AG10803 (cell line): ENCODE data around the gene NUDT4B.
"Not testable (repeated sequence)": the region's sequence is repeated elsewhere in the genome, so short reads cannot be mapped to it uniquely, and the experiment has no call there.

ENCODE experiments used
- DNase-seq: peaks from one replicate; pipeline ENCODE4 v3.0.0; 2010; ENCODE audit warnings: low read depth
- H3K4me3 ChIP-seq: 2 replicates; pipeline ENCODE4 v1.5.1; 2011; ENCODE audit warnings: mild to moderate bottlenecking, low read length, control low read depth

NUDT4B gene

DNA sequence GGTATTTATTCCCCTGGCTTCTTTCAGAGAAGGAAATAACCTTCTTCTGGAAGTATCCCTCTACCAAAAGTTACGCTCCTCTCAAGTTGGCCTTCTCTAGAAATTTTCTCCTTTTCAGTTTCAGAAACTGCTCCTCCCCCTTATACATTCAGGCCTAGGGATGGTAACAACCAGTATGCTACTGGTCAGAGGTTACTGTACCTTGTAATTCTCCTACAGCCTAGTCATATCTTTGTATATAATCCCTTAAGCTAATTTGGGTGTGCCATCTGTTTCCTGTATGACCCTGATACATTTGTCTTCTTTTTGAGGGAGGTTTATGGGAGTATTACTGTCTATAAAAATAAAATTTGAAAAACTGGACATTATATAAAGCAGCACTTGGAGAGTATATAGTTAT is 29.1 kb downstream of the NUDT4B start:
- H3K4me3 ChIP-seq, DNase-seq: not testable (repeated sequence)

DNA sequence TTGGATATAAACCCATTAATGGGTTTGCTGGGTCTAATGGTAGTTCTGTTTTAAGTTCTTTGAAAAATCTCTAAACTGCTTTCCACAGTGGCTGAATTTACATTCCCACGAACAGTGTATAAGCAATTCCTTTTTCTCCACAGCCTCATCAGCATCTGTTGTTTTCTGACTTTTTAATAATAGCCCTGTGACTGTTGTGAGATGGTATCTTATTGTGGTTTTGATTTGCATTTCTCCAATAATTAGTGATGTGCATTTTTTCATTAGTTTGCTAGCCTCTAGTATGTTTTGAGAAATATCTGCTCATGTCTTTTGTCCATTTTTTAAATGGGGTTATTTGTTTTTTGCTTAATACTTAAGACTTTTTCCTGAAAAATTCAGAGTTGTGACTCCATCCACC is 31.8 kb downstream of the NUDT4B start:
- not testable (repeated sequence) for H3K4me3 ChIP-seq, DNase-seq

DNA sequence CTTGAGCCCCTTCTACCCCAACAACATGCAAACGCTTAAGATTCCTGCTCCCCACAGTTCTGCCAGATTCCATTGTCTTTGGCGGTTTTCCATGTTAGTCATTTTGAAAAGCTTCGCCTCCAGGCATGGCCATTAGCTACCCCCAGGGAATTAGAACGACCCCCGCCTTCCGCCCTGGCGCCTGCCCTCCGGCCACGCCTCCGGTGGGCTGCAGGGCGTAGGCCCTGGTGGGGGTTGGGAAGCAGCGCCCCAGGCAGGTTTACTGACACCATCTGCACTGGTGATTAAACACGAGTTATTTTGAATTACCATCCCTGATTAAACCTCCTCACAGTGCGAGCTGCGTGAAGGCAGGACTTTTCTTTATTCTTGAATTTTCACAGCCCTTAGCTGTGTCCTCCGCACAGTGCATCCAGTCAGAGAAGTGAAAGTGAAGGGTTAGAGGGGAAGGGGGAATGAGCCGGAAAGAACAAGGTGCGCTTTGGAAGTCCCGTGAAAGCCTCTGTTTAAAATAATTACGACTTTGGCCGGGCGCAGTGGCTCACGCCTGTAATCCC is 43.0 kb downstream of the NUDT4B start:
- not testable (repeated sequence) for H3K4me3 ChIP-seq, DNase-seq

DNA sequence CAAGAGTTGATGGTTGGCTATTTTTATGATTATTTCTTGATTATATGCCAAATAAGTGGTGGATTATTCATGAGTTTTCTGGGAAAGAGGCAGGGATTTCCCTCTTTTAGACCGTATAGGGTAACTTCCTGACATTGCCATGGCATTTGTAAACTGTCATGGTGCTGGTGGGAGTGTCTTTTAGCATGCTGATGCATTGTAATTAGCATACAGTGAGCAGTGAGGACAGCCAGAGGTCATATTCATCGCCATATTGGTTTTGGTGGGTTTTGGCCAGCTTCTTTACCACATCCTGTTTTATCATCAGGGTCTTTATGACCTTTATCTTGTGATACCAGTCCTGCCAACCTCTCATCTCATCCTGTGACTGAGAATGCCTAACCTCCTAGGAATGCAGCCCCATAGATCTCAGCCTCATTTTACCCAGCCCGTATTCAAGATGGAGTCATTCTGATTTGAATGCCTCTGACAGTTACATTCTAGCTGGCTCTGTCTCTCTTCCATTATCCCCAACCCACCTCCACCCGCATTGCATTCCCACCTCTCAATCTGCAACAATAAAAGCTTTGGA is 45.3 kb downstream of the NUDT4B start:
- H3K4me3 ChIP-seq, DNase-seq: not testable (repeated sequence)
